NCI-H526 treated with DMSO at 0.1 percent for 48 hours (cell line): Measurements from ENCODE around the gene KLRC2.
A peak's percentile ranks its signal among the peaks of the same experiment; 100 is the strongest.
"Not testable (repeated sequence)": the region's sequence is repeated elsewhere in the genome, so short reads cannot be mapped to it uniquely, and the experiment has no call there.

Experiments used
- DNase-seq: peaks from one replicate; lab custom pipeline; 2025; lab: John Stamatoyannopoulos, UW

The KLRC2 gene

GRCh38 chr12:10435816-10436215, at the start of gene KLRC2:
KLRC2 (minus strand) TSS chr12:10436010; CDS start chr12:10435986, 24 bp downstream.
- not testable (repeated sequence) for DNase-seq

- not testable (repeated sequence) for DNase-seq
Measured at GRCh38 chr12:10481901-10482300, 46.1 kb upstream of the KLRC2 start.

- DNase-seq = not testable (repeated sequence)
Measured at GRCh38 chr12:10472808-10473207, 37.0 kb upstream of the KLRC2 start.

GRCh38 chr12:10469701-10470100, 33.9 kb upstream of the KLRC2 start:
- DNase-seq = no peak

- no peak for DNase-seq
Measured at GRCh38 chr12:10466311-10466710, 30.5 kb upstream of the KLRC2 start.

GRCh38 chr12:10457760-10458159, 21.9 kb upstream of the KLRC2 start:
- DNase-seq = peak; percentile 27

- DNase-seq = no peak
Measured at GRCh38 chr12:10456856-10457255, 21.0 kb upstream of the KLRC2 start.

- DNase-seq = no peak
Measured at GRCh38 chr12:10455766-10456165, 20.0 kb upstream of the KLRC2 start.

GRCh38 chr12:10454531-10454930, 18.7 kb upstream of the KLRC2 start:
- no peak for DNase-seq

- DNase-seq = no peak
Measured at GRCh38 chr12:10453156-10453555, 17.3 kb upstream of the KLRC2 start, which contains the start of gene KLRC1. KLRC1 (minus strand) TSS chr12:10453377; CDS start chr12:10451156, 2,221 bp downstream.

GRCh38 chr12:10448236-10448635, 12.4 kb upstream of the KLRC2 start:
- no peak for DNase-seq

- not testable (repeated sequence) for DNase-seq
Measured at GRCh38 chr12:10446052-10446451, 10.2 kb upstream of the KLRC2 start.

GRCh38 chr12:10441144-10441543, 5.3 kb upstream of the KLRC2 start:
- not testable (repeated sequence) for DNase-seq

GRCh38 chr12:10439608-10440274, 3.9 kb upstream of the KLRC2 start:
- DNase-seq = peak; percentile 86

GRCh38 chr12:10437601-10438000, 1.8 kb upstream of the KLRC2 start:
- DNase-seq = not testable (repeated sequence)

GRCh38 chr12:10430623-10431022, 5.2 kb downstream of the KLRC2 start:
- not testable (repeated sequence) for DNase-seq

- not testable (repeated sequence) for DNase-seq
Measured at GRCh38 chr12:10425938-10426337, 9.9 kb downstream of the KLRC2 start.

GRCh38 chr12:10424260-10424899, 11.4 kb downstream of the KLRC2 start:
- DNase-seq = peak; percentile 24

GRCh38 chr12:10422159-10422558, 13.7 kb downstream of the KLRC2 start:
- DNase-seq = not testable (repeated sequence)

GRCh38 chr12:10420334-10420733, 15.5 kb downstream of the KLRC2 start, which contains the start of gene KLRC3:
KLRC3 (minus strand) TSS chr12:10420595; CDS start chr12:10420550, 45 bp downstream.
- DNase-seq = not testable (repeated sequence)

GRCh38 chr12:10409392-10409791, 26.4 kb downstream of the KLRC2 start, which contains the start of gene KLRC4:
KLRC4 (minus strand) TSS chr12:10409757; CDS start chr12:10409575, 182 bp downstream.
- peak; percentile 27 for DNase-seq

GRCh38 chr12:10408842-10409241, 27.0 kb downstream of the KLRC2 start:
- no peak for DNase-seq

GRCh38 chr12:10406725-10407124, 29.1 kb downstream of the KLRC2 start:
- DNase-seq = no peak
